MCF 10A (cell line): ENCODE results near the gene CAMK2A. TPM values are rescaled to one million over a fixed set of nuclear protein-coding genes. Genes with fewer than 3 reads are reported as not detected.

Experiments used
- BruUV-seq: library from RNA; stranded (reverse); fragments of 400-500 nt; replicated peaks from 2 replicates; lab custom pipeline; 2021; lab: Mats Ljungman, UMichigan
- CTCF ChIA-PET: fragments of 300-600 bp; sonication (Branson Sonifier 250); formaldehyde crosslinking; extraction: SDS; loops from one replicate; lab custom pipeline; 2021; ENCODE audit warnings: antibody characterized with exemption, inconsistent platforms; lab: Yijun Ruan, JAX
- POLR2A ChIA-PET: fragments of 300-600, 350-650 bp; sonication (Branson Sonifier 250); formaldehyde crosslinking; extraction: SDS; loops from one replicate; lab custom pipeline; 2020; ENCODE audit warnings: antibody characterized with exemption, inconsistent platforms; lab: Yijun Ruan, JAX
- DNase-seq: peaks from one replicate; pipeline ENCODE4 v3.0.0-alpha.2; 2018; ENCODE audit not compliant: unreplicated experiment
- H3K27ac Mint-ChIP-seq: one replicate; pipeline ENCODE4 v1.8.0; 2022; ENCODE audit warnings: mild to moderate bottlenecking, low read depth, mixed read lengths; ENCODE audit not compliant: unreplicated experiment
- H3K27me3 Mint-ChIP-seq: one replicate; pipeline ENCODE4 v1.8.0; 2022; ENCODE audit warnings: mixed read lengths; ENCODE audit not compliant: insufficient read depth, unreplicated experiment
- H3K36me3 Mint-ChIP-seq: one replicate; pipeline ENCODE4 v1.8.0; 2022; ENCODE audit warnings: mild to moderate bottlenecking, moderate library complexity, mixed read lengths; ENCODE audit not compliant: insufficient read depth, unreplicated experiment
- H3K4me1 Mint-ChIP-seq: one replicate; pipeline ENCODE4 v1.8.0; 2022; ENCODE audit warnings: mixed read lengths; ENCODE audit not compliant: insufficient read depth, unreplicated experiment
- H3K4me3 Mint-ChIP-seq: one replicate; pipeline ENCODE4 v1.8.0; 2022; ENCODE audit warnings: mild to moderate bottlenecking, moderate library complexity, mixed read lengths; ENCODE audit not compliant: unreplicated experiment
- H3K9me3 Mint-ChIP-seq: one replicate; pipeline ENCODE4 v1.8.0; 2022; ENCODE audit warnings: mixed read lengths; ENCODE audit not compliant: unreplicated experiment
- CTCF ChIP-seq: fragments of 200-600 bp; IDR thresholded peaks from one replicate; pipeline ENCODE4 v1.8.0; 2022; ENCODE audit warnings: antibody characterized with exemption, mild to moderate bottlenecking; ENCODE audit not compliant: unreplicated experiment
- intact Hi-C: fragments of 100-400 bp; cut with micrococcal nuclease; formaldehyde crosslinking; loops from 2 replicates; pipeline ENCODE4 v1.14.1; 2022
- total RNA-seq: library from RNA; stranded (reverse); gene quantifications from 2 replicates; pipeline ENCODE4 v1.2.3, GENCODE V29; 2022

The CAMK2A gene
- total RNA-seq, 1 experiment from 2014 or later: not detected

- Mint-ChIP-seq H3K27me3 (no peaks in the 10 kb centered on the region), H3K4me1 (peaks cover 49% of the 10 kb centered on the region), H3K9me3 (no peaks in the 10 kb centered on the region), H3K4me3 (no peak overlapping the region), H3K36me3 (no peaks in the 10 kb centered on the region), H3K27ac (peak overlapping the region; percentile 80)
- intact Hi-C loops: loop anchor here (1.0 kb wide), 2 partner anchors 21 to 56 kb away; no protein-coding TSS in a partner anchor
- CTCF ChIA-PET: interaction anchor here (0.6 to 3.4 kb wide), 15 partner anchors 8 to 569 kb away, joined by 3 to 52 read pairs (median 3); partner anchors contain the start of gene ARSI
- no TSS peak for BruUV-seq
- POLR2A ChIA-PET: interaction anchor here (0.5 to 3.4 kb wide), 28 partner anchors 9 to 1342 kb away, joined by 3 to 61 read pairs (median 4); partner anchors contain the start of genes ARSI and RPS14
- no peak for TF ChIP-seq CTCF
- peak; percentile 98 for DNase-seq
These were observed 30.6 kb upstream of the CAMK2A start for GRCh38 chr5:150320044-150320613.

- CTCF ChIA-PET: interaction anchor here (0.7 to 3.4 kb wide), 11 partner anchors 8 to 568 kb away, joined by 3 to 52 read pairs (median 7); partner anchors contain the start of gene ARSI
- DNase-seq: no peak
- Mint-ChIP-seq H3K4me3 (no peak overlapping the region), H3K9me3 (no peaks in the 10 kb centered on the region), H3K27ac (peak overlapping the region; percentile 80), H3K36me3 (no peaks in the 10 kb centered on the region), H3K4me1 (peaks cover 49% of the 10 kb centered on the region), H3K27me3 (no peaks in the 10 kb centered on the region)
- POLR2A ChIA-PET: interaction anchor here (0.6 to 3.4 kb wide), 21 partner anchors 9 to 1341 kb away, joined by 3 to 61 read pairs (median 5); partner anchors contain the start of gene ARSI
- no peak for TF ChIP-seq CTCF
- BruUV-seq: no TSS peak
- intact Hi-C loops: no loop called here
These were observed 29.9 kb upstream of the CAMK2A start for GRCh38 chr5:150319484-150319790.

DNA sequence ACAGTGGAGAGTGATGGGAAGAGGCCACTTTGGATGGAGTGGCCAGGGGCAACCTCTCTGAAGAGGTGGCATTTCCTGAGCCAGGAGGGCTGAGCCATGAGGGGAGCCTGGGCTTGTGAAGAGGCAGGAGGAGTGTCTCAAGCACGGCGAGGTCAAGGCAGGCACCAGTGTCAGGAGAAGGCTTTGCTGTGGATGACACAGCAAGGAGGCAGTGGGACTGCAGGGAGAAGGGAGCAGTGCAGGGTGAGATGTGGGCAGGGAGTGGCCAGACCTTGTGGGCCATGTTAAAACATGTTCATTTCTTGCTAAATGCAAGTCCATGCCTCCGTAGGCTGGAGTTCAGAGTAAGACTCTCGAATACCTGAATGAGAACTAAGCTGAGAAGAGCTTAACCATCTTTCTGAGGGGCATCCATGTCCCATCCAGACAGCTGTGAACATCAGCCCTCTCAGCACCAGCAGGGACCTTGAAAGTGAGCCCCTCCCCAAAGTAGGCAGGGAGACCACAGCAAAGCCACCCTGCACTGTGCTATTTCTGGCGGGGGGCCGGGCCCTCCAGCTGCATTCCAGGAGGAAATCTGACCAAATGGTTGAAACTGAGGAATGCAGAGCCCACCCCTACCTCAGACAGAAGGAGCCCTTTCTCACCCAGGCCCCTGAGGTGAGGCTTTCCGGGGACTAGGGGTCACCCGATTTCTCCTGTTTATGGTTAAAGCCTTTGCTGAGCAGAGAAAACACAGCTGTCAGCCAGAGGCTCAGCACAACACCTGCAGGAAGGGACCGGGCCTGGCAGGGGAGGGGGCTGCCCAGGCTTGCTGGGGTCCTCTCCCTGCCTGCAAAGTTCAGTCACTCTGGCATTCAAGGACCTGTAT lies 29.3 kb upstream of the CAMK2A start:
- no peak for TF ChIP-seq CTCF
- H3K36me3 Mint-ChIP-seq: no peaks in the 10 kb centered on the region
- POLR2A ChIA-PET: interaction anchor here (0.8 to 3.4 kb wide), 11 partner anchors 11 to 757 kb away, joined by 3 to 61 read pairs (median 7); partner anchors contain the start of gene ARSI
- H3K27me3 Mint-ChIP-seq: no peaks in the 10 kb centered on the region
- DNase-seq: peak; percentile 77
- peak overlapping the region; percentile 0 for H3K4me3 Mint-ChIP-seq
- H3K4me1 Mint-ChIP-seq: peaks cover 49% of the 10 kb centered on the region
- CTCF ChIA-PET: interaction anchor here (1.0 to 3.4 kb wide), 8 partner anchors 9 to 46 kb away, joined by 3 to 52 read pairs (median 9); no protein-coding TSS in a partner anchor
- H3K9me3 Mint-ChIP-seq: no peaks in the 10 kb centered on the region
- intact Hi-C loops: no loop called here
- no TSS peak for BruUV-seq
- H3K27ac Mint-ChIP-seq: peak overlapping the region; percentile 73
